Heart right ventricle (tissue), 16 donors: ENCODE measurements around the gene ELMO1. TPM values are rescaled to one million over a fixed set of nuclear protein-coding genes. Genes with fewer than 3 reads are reported as not detected.

Experiments
- ATAC-seq, 8 donors: fragments of 200-7000 bp; cut with Tn5 transposase; one replicate each; pipeline ENCODE4 v1.9.1; 2020; ENCODE audit warnings: mild to moderate bottlenecking in 8 of 8, moderate library complexity in 8 of 8, moderate number of reproducible peaks in 1 of 8
- DNase-seq, 2 donors: peaks; one replicate each; pipeline ENCODE4 v3.0.0-alpha.2; 2020
- H3K27ac ChIP-seq, 10 donors: fragments of 200-600 bp; sonication (generic) in 2 of 10; one replicate each; pipeline versions ENCODE4 v1.5.0 to v1.8.0; 2020 to 2022; ENCODE audit warnings: mild to moderate bottlenecking in 3 of 10
- H3K27me3 ChIP-seq, 7 donors: fragments of 200-600 bp; one replicate each; pipeline ENCODE4 v1.8.0; 2021 to 2022; ENCODE audit warnings: mild to moderate bottlenecking in 2 of 7
- H3K36me3 ChIP-seq, 9 donors: fragments of 200-600 bp; sonication (generic) in 1 of 9; one replicate each; pipeline versions ENCODE4 v1.5.0 to v1.8.0; 2020 to 2022; ENCODE audit warnings: mild to moderate bottlenecking in 2 of 9
- H3K4me1 ChIP-seq, 9 donors: fragments of 200-600 bp; sonication (generic) in 1 of 9; one replicate each; pipeline versions ENCODE4 v1.5.0 to v1.8.0; 2020 to 2022; ENCODE audit warnings: mild to moderate bottlenecking in 4 of 9
- H3K4me3 ChIP-seq, 10 donors: fragments of 200-600 bp; sonication (generic) in 2 of 10; one replicate each; pipeline versions ENCODE4 v1.5.0 to v1.8.0; 2020 to 2022; ENCODE audit warnings: mild to moderate bottlenecking in 7 of 10, moderate library complexity in 2 of 10
- H3K9me3 ChIP-seq, 11 donors: fragments of 200-600 bp in 10 of 11; sonication (generic) in 2 of 11; one replicate each; pipeline versions ENCODE4 v1.5.0 to v1.8.0; 2013 to 2022; ENCODE audit warnings: mild to moderate bottlenecking in 2 of 11, control low read depth in 1 of 11, moderate library complexity in 1 of 11
- CTCF ChIP-seq, 9 donors: fragments of 200-600 bp; sonication (generic) in 2 of 9; IDR thresholded peaks; one replicate each; pipeline versions ENCODE4 v1.5.0 to v1.8.0; 2021 to 2022; ENCODE audit warnings: antibody characterized with exemption in 9 of 9, mild to moderate bottlenecking in 5 of 9, moderate library complexity in 1 of 9
- WGBS, 2 donors: extraction: QIAGEN DNeasy Blood & Tissue Kit; methylation state at CpG; one replicate each; pipeline ENCODE4 v1.1.7; 2013; ENCODE audit warnings: inconsistent platforms in 1 of 2; 5-methylcytosine and 5-hydroxymethylcytosine counted together
- intact Hi-C, 10 donors: fragments of 100-400 bp; cut with DNase I; formaldehyde crosslinking; loops; one replicate each; pipeline versions ENCODE4 v1.11.1 to v1.14.2; 2022
- polyA plus RNA-seq, 2 donors: library from polyadenylated mRNA; stranded (reverse); fragments of 200-250 nt; gene quantifications; one replicate each; pipeline ENCODE4 v1.2.3, GENCODE V29; 2013
- total RNA-seq, 10 donors: library from RNA; stranded (reverse); fragmentation: NEBNext Ultra II Directional in 3 of 10; extraction: Animal tissue kit (Norgen Biotek cat#: 25700) in 3 of 10; gene quantifications; one replicate each; pipeline versions ENCODE4 v1.2.1 to v1.2.4, GENCODE V29; 2021 to 2023
- donor health status: Arrhythmogenic right ventricular cardiomyopathy.
- donor health status: ischemic (EF 13 %, LVEDD 7.1; RV severe dilation, severe dysfunction).
- donor health status: healthy with polysubstance abuse.
- donor health status: DM: no; HTN: yes; CAD: no.
- donor health status: DM: no; HTN: no; CAD: no.
- donor health status: ischemic (EF 25% LVEDD 6.9; RV normal size, moderate dysfunction).
- donor health status: ischemic (EF 25% LVEDD 5.7; RV mildly dilated, moderate dysfunction).
- donor health status: healthy.
- donor health status: DM: yes; HTN: yes; CAD: no.
- donor health status: Ischemic cardiomyopathy.
- donor health status: ischemic (EF 35%, LVEDD 5.7; RV mildly dilated, moderate dysfunction).
- donor health status: nonischemic (EF 11% LVEDD 7.7; RV severe dilation, severe dysfunction).
- donor health status: DM: yes; HTN: yes; CAD: no.
- donor health status: PGD.
- donor health status: ischemic (EF 29% LVEDD 5.4; RV normal size, mild dysfunction).
- donor health status: nonischemic (EF 23%, LVEDD 6.1; RV moderate dilation, normal function).

Gene ELMO1
- total and polyA plus RNA-seq, 12 donors = 8.5 to 18.0 (median 13.9) TPM

GRCh38 chr7:36970551-36971514 is 477.8 kb downstream of the ELMO1 start:
- no peak overlapping the region for H3K4me3 ChIP-seq
- no peak for DNase-seq
- H3K4me1 ChIP-seq = peaks cover 0 to 50% (median 21%) of the 10 kb centered on the region in 9 donors
- H3K27ac ChIP-seq = peak overlapping the region in 2 of 10 donors; percentile 10 to 59
- no peak for ATAC-seq
- no peak for TF ChIP-seq CTCF (IDR thresholded peaks at IDR 0.05)
- H3K36me3 ChIP-seq = no peaks in the 10 kb centered on the region
- intact Hi-C loops = no loop called here
- no peaks in the 10 kb centered on the region for H3K9me3 ChIP-seq
- H3K27me3 ChIP-seq = no peaks in the 10 kb centered on the region
- 84 to 92% methylated on average over 5 of the region's 5 CpGs for WGBS, 2 donors

- Histone ChIP-seq H3K27ac (peak overlapping the region in 1 of 10 donors; percentile 63), H3K27me3 (no peaks in the 10 kb centered on the region), H3K36me3 (no peaks in the 10 kb centered on the region), H3K4me1 (peaks cover 0 to 50% (median 21%) of the 10 kb centered on the region in 9 donors), H3K9me3 (no peaks in the 10 kb centered on the region), H3K4me3 (no peak overlapping the region)
- ATAC-seq (peak in 2 of 8 donors; percentile 32 to 60), DNase-seq (no peak)
- intact Hi-C loops = loop anchor here in 6 of 10 donors (5.0 to 10.0 kb wide), 4 partner anchors 213 to 485 kb away; no protein-coding TSS in a partner anchor
- TF ChIP-seq CTCF (IDR thresholded peaks at IDR 0.05) = no peak
Measured at GRCh38 chr7:36969376-36969775, 479.3 kb downstream of the ELMO1 start.

- peaks cover 0 to 45% (median 21%) of the 10 kb centered on the region in 9 donors for H3K4me1 ChIP-seq
- WGBS, 2 donors = 25 to 32% methylated on average over 4 of the region's 4 CpGs
- no peak overlapping the region for H3K4me3 ChIP-seq
- peak overlapping the region in 1 of 10 donors; percentile 49 for H3K27ac ChIP-seq
- DNase-seq = peak; percentile 20 to 74
- H3K9me3 ChIP-seq = no peaks in the 10 kb centered on the region
- TF ChIP-seq CTCF (IDR thresholded peaks at IDR 0.05) = peak; percentile 59 to 89 (median 80)
- no peaks in the 10 kb centered on the region for H3K27me3 ChIP-seq
- intact Hi-C loops = loop anchor here in 9 of 10 donors (1.0 to 10.0 kb wide), 10 partner anchors 213 to 483 kb away; no protein-coding TSS in a partner anchor
- ATAC-seq = peak; percentile 85 to 98 (median 94)
- no peaks in the 10 kb centered on the region for H3K36me3 ChIP-seq
Measured at GRCh38 chr7:36967387-36967786, 481.3 kb downstream of the ELMO1 start.

GRCh38 chr7:36966636-36967035 is 482.0 kb downstream of the ELMO1 start:
- intact Hi-C loops = loop anchor here in 9 of 10 donors (1.0 to 10.0 kb wide), 10 partner anchors 214 to 482 kb away; no protein-coding TSS in a partner anchor
- DNase-seq (no peak), ATAC-seq (peak in 4 of 8 donors; percentile 28 to 51 (median 41))
- H3K4me3 ChIP-seq = no peak overlapping the region
- H3K4me1 ChIP-seq = peaks cover 0 to 41% (median 16%) of the 10 kb centered on the region in 9 donors
- H3K36me3 ChIP-seq = no peaks in the 10 kb centered on the region
- no peak for TF ChIP-seq CTCF (IDR thresholded peaks at IDR 0.05)
- H3K27ac ChIP-seq = peak overlapping the region in 1 of 10 donors; percentile 19
- no peaks in the 10 kb centered on the region for H3K27me3 ChIP-seq
- no peaks in the 10 kb centered on the region for H3K9me3 ChIP-seq
- WGBS, 2 donors = 36 to 45% methylated on average over 3 of the region's 3 CpGs
